Measurements from ENCODE around the gene LRRC32.

The LRRC32 gene

DNA sequence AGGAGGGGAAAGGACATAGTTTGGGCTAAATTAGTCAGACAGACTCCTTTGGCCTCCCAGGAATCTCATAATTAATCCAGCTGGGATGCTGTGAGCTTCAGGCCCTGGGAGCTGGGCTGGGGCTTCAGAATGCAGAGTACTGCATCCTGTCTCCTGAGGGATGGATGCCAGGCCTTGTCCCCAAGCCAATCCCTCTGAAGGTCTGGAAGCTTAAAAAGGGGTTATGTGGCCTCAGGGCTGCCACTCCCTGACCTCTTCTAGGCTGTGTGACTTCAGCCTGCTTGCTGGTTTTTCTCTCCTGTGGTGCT lies 6.9 kb upstream of the LRRC32 start:
- no peak for DNase-seq

DNA sequence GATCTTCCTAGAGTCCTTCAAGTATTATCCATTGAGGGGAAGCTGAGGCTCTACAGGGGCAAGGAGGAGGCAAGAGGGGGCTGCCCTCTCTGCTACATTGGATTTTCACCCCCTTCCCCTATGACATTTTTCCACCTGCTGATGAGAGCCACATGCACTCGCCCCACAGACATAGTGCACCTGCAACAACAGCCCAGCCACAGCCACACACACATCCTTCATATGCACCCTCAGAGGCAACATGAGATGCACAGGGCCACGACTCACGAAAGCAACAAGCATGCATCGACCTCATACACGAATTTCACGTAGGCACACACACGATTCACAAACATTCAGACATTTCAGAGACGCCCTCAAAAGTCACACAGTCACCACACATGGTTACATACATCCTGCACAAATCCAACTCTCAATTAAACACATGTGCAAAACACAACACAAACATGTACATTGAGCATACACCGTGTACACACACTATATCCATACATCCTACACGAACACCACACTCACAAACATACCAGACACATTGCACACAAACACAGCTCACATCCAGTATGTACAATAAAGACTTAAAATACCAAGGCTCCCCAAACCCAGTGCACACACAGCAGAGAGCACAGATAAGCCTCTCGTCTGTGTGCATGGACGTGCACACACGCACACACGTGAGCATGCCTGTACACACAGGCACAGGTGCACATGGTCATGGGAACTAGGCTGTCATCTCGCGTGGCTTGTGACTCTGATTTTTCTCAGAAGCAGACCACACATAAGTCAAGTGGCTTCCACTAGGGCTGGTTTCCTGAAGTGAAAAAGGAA lies 6.3 kb upstream of the LRRC32 start:
- no peak for DNase-seq

DNA sequence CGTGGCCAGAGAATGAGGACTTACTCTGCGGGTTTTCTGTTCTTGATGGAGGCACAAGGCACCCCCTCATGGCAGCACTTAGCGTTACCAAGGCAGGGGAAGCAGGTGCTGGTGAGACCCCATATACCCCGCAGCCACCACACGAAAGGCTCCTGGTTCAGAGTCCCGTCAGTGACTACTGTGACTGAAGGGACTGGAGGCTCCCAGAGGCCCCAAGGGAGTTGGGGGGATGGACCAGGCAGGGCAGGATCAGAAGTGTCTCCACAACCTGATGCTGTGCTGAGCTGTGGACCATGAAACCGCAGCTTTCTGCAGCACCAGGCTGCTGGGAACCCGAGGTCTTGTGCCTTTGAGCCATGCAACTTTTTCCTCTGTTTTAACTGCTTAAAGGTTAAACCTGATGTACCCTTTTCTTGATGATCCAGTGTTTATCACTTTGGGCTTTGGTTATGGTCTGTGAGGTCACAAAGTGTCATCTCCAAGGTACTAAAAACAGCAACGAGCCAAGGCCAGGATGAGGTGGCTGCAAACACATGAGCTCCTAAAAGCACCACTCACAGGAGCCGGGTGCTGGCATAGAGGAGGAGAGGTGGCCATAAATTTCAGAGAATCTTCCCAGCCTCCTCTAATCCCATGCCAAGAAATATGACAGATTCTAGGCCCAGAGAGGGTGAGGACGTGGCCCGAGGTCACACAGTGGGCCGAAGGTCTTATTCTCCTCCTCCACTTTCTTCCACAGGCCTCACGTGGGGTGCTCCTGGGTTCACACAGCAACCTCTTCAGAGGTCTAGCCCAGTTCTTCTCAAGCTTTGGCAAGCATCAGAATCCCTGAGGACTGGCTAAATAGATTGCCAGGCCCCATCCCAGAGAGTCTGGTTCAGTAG lies 4.2 kb upstream of the LRRC32 start:
- no peak for DNase-seq

DNA sequence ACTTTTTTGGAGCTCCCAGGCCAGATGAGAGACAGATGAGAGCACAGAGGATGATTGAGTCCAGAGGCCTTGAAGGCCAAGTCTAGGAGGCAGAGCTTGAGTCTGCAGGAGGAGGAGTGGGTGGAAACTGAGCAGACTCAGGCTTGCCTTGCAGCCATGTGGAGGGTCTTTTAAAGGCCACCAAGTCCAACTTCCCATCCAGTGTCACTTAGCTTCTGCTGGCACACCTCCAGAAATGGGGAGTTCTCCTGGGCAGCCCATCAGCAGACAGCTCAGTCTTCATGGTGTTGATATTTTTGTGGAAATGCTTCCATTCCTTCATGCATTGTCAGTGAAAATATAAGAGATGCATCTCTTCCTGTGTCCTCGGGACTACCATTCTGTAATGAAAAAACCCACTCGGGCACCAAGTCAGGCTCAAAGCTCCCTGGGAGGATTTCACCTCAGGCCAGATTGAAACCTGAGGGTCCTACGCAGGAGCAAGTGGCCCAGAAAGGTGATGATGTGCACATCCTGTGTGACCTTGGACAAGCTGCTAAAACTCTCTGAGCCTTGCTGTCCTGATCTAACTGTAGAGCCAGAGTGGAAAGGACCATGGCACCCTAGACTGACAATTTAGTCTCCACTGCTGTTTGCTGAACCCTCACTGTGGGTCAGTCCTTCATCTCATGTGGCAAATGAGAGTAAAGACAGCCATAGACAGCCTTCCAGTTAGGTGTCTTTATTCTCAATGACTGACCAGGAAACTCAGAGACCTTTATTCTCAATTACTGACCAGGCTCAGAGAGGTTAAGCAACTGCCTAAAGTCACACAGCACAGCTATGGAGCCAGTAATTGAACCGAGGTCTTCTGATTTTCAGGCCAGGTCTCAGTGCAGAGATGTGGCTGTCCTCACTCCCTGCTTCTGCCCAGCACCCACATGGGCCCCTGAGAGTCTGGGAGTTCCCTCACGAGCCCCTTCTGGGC lies 2.9 kb upstream of the LRRC32 start:
- DNase-seq: no peak

DNA sequence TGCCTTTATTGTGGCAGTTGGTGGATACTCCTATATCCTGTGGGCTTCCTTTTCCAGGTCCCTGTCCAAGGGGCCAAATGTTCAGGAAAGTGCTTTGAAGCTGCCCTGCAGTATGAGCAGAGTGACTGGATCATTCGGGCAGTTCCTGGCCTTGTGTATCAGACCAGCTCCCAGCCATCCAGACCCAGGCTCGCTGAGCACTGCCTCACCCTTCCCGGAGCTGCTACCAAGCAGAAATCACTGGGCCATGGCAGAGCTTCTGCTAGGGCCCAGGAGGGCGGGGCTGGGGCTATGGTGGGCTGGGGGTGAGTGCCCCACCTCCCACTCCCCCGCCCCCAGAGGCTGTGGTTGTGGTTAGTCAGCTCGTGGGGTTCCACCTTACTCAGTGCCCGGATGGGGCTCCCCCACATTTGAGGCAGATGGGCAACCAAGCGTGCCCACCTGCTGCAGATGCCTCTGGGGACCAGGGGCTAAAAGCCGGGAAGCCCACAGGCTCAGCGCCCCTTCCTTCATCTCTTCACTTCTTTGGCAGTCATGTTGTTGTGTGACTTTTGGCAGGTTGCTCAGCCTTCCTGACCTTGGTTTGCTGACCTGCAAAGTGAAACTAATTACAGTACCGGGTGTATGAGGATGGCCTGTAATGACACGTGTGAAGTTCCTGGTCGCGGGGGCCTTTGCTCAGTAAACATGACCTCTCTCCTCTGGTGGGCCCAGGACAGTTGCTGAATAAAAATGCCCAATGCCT lies 2.1 kb upstream of the LRRC32 start:
- no peak for DNase-seq

DNA sequence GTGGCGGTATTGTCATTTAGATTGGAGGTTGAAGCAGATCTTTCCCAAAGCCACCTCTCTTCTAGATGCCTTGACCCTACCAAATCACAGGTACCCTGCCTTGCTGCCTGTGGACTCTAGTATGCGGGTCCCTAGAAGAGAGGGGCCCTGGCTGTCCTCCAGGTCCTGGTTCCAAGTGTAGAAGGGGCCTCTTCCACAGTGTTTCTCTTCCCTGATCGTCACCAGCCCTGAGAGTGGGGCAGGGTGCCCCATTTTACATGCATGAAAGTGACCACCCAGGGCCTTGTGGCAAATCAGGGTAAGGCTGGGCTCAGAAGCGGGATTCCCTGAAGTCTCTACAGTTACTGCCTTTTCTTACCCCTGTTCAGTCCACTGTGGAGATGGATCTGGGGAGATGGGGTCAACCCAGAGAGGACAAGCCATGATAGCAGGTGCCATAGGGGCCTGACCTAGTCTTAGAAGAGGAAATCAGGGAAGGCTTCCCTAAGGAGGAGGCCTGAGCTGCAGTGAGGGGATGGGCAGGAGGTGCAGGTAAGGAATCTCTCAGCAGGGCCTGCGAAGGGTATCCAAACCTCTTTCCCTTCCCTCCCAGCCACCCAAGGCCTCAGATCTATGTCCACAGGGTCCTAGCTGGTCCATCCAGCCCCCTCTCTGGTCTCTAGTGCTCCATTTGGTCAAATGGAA lies 1.2 kb upstream of the LRRC32 start:
- DNase-seq: no peak

DNA sequence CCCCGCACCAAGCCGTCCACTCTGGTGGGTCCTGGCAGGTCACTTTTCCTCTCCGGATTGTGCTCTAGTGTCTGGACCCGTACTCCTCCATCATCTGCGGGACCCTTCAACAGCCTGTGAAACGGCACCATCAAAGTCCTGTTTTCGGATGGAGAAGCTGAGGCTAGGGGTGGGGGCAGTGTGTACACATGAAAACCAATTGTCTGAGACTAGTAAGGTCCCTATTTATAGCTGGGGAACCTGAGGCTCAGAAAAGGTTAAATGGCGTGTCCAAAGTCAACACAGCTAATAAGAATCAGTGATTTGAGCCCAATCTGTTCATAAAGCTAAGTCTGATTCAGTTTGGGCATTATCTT lies 668 bp upstream of the LRRC32 start:
- DNase-seq: no peak

DNA sequence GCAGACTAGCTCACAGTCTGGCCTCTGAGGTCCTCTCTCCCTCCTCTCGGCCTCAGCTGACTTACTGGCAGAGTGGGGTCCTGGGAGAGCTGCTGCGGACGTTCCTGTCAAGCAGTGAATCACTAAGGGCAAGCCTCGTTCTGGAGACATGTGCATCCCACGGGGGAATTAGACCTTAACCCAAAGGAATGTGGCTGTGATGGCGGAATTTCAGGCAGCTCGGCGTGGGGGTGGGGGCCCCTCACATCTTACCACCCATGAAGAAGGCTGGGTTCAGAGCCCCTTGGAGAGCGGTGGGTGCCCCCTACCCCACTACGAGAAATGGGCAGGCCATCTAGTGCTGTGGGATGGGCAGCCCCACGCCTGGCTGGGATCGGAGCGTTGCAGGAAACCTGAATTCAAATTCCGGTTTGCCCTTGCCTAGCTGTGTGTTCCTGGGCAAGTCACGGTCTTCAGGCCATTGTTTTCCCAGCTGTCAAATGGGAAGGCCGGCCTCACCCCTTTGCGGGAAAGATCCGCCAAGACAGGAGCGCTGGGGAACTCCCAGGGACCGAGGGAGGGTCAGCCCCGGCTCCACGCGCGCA lies 554 bp downstream of the LRRC32 start:
- DNase-seq: peak; percentile 21

DNA sequence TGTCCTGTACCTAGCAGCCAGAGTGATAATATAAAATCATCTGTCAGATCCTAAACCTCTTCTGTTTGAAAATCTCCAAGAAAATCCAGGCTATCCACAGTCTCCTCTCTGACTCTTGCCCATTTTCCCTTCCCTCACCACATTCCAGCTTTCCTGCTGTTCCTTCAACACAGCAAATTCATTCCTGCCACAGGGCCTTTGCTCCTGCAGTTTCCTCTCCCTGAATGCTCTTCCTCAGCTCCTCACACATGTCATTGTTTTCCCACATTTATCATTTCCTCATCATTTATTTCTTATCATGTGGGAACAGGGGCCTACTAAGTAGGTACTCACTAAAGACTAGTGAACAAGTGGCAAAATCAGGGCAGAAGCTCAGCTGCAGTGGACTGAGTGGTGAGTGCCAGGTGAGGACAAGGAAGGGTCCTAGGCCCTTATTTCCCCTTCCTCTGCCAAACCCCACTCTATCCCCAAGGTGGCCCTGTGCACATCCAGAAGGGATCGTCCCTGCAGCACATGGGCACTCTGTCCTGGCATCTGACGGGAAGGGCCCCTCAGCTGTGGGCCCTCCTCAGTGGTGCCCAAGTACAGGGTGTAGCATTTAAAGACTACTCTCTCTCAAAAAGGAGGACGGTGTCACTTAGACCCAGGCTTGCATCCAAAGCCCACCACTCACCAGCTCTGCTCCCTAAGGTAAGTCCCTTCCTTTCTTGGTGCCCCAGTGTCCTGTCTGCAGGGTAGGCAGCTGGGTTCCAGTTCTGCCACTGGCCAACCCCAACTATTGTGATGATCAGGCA lies 2.0 kb downstream of the LRRC32 start:
- no peak for DNase-seq

DNA sequence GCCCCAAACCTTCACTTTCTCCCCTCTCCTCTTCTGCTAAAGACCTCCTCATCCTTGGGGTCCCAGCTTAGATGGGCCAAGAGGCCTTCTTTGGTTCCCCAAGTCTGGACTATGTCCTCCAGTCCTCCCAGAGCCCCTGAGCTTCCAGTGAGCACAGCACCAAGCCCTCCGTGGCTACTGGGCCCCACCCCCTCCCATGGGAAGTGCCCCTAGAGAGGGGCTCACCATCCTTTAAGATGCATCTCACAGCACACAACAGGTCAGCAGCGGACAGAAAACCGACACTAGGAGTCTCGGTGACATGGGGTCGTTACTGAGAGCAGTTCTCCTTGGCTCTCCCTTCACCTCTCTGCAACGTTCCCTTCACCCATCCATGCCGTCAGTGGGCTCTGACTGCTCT lies 2.7 kb downstream of the LRRC32 start:
- no peak for DNase-seq

DNA sequence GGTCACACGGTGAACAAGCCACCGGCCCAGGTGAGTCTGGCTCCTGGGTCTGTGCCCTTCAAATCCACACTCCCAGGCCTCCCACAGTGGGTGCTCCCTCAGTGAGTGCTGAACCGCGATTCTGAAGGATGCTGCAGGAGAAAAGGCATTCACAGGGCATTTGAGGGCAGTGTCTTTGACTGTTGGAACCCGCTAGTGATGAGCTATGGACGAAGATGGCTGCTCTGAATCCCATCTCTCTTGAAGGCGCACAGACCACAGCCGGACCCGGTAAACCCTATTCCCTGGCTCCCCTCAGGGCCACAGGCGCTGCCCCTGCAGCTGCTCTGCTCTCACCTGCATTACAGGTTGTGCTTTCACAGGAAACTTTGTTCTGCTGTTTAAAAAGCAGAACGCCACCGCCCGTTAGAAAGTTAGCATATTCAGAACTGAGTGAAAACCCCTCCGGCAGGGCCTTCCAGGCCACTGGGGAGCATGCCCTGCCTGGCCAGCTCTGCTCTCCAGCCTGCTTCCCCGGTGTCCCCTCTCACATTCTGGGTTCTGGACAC lies 3.2 kb downstream of the LRRC32 start:
- DNase-seq: no peak

DNA sequence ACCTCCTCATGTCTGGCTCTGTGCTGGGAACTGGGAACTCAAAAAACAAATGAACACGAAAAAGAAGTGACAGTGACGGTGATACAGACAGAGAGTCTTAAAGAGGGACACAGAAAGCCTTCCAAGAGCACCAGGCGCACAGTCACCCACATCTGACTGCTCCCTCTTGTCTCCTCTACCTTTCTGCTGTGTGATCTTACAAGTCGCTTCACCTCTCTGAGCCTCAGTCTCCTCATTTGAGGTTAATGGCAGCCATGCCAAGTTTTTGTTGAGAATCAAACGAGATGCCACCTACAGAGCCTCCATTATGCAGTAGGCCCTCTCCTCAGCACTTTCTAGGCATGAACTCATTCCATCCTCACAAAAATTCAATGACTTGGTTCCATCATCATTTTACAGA lies 3.7 kb downstream of the LRRC32 start:
- DNase-seq: no peak

DNA sequence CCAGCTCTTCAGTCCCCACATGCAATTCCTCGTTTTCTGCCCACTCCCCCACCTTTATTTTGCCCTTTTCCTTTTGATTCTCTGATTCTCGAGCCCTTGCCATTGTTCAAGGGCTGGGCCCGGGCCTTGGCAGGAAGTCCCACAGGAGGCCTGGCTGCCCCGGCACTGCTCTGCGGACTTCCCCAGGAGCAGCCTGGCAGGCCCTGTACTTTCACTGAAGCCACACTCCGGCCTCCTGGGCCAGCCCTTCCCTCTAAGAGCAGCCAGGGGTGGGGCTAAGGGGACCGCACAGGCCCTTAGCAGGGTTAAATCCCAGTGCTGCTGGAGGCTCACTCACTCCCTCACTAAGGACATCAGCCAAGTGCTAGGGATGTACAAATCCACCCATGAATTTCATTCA lies 4.1 kb downstream of the LRRC32 start:
- no peak for DNase-seq

DNA sequence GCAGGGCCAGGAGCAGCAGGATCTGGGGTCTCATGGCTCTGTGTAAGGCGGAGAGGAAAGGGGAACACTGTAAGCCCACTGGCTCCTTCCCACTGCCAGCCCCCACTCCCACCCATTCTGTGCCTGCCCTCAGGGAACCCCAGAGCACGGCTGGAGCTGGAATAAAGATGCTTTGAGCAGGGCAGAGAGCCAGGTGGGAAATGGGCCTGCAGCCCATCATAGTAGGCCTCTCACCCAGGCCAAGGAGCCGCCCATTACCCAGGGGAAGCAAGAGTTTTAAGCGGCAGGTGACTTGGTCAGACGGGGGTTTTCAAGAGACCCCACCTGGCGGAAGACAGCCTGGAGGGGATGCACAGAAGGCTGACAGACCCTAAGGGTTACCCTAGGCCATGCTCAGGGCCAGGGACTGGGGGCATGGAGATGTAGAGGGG lies 4.6 kb downstream of the LRRC32 start:
- DNase-seq: no peak

DNA sequence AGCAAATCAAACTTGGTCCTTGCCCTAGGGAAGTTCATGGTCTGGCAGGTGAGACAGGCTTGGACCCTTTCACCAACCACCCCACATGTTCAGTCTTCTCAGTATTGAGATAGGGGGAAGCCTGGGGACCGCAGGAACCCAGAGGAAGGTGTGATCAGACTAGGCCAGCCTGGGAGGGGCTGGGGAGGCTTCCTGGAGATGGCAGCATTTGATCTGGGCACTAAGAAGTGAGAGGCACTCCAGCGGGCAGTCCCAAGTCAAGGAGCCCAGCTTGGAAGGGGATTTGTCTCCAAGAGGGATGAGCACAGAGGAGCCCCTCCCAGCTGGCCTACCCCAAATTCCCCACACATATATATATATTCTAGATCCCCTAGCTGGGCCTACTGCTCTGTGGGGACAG lies 5.4 kb downstream of the LRRC32 start:
- no peak for DNase-seq

DNA sequence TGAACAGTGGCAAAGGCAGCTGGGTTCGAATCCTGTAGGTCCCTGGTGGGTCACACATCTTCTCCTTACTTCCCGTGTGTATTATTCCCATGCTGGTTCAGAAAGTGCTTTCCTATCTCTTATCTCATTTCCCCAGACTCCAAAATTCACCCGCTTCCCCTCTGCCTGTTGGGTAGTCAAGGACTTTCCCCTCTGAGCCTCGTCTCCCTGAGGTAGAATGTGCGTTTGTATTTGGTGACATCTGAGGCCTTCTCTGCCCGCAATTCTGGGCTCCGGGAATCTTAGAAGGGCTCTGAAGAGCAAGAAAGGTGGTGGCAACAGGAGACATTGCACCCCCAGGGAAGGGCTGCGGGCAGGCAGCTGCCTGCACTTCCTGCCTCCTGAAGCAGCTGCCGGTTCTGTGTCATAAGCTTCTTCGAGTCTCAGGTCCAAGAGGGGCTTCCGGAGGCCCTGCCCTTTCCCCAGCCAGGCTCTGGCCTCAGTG lies 5.9 kb downstream of the LRRC32 start:
- DNase-seq: no peak

DNA sequence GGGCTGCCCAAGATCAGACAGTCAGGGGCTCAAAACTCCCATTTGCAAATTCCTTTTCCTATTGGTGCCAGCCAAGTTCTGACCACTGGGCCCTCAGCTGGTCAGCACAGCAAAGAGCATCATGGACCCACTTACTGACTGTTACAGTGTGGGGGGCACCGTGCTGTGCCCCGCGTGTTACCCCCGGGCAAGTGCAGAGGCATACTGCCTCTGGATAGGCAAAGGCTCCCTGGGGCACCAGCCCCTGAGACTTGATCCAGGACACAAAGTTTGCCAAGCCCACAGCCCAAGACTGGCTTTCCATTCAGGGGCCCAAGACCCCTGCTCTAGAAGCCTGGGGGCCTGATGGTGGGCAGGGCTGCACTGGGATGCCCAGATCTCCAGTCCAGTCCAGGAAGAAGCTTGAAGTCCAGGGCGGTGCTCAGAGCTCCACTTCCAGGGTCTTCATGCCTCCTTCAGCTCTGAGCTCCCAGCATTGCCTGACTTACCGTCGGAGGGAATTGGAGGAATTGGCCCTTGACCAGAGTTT lies 6.6 kb downstream of the LRRC32 start:
- no peak for DNase-seq

DNA sequence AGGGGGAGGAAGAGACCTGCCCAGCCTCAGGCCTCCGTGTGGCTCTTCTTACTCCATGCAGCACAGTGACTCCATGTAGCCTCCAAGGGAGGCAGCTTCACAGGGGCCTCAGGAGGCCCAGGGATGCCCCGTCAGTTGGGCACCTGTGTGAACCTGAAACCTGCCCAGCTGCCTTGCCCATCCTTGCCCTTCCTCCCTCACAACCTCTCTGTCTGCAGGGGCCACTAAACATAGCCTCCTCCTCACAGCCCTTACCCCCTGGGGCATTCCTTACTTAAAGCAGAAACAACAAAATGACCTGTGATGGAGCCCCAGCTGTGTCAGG lies 7.1 kb downstream of the LRRC32 start:
- no peak for DNase-seq

DNA sequence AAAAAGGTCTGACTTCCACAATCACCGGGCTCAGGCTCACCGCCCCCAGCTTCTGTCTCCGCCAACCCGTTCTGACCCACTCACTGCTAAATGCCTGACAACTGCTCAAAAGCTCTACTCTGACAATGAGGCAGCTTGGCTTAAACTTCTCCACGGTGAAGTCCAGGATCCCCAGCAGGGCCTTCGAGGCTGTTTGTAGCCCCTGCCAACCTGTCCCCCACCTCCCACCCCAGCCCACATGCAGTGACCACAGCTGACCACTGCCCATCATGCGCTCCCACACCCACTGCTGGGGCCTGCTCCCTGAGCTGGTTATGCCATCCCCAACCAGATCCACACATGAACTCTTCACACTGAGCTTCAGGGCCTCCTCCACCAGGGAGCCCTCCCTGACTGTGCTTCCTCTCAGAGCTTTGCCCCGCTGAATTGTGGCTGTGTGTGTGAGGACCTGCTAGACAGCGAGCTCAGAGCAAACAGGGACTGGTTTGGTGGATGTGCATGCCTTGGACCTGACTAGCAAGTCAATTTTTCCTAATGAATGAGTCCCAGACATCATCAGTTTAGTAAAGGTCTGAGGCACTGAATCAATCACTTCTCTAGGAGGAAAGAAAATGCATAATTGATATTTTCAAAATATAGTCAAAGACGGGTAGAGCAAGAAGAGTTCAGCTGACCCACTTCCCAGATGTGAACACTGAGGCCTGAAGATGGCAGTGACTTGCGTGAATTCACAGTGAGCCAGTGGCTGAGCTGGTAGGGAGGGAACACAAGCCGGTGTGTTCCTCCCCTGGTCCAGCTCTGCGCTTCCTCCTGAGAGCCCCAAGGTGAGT lies 7.7 kb downstream of the LRRC32 start:
- no peak for DNase-seq
